ENCODE measurements around the gene EBF4.

- no peak for TF ChIP-seq CTCF (IDR thresholded peaks at IDR 0.05; ENCODE audit: insufficient read depth, low read length, poor library complexity, severe bottlenecking)
- no peak for TF ChIP-seq EZH2phosphoT487 (conservative IDR thresholded peaks at IDR 0.05; ENCODE audit: low read length)
These were observed 306 bp downstream of the EBF4 start for GRCh38 chr20:2692886-2693285.

All from SU-DHL-6 (cell line).